Parathyroid adenoma (tissue), 2 donors: ENCODE measurements around the gene MXD4.
A peak's percentile ranks its signal among the peaks of the same experiment; 100 is the strongest.

Experiments
- H2AFZ ChIP-seq: fragments of 300-600 bp; sonication (generic); one replicate; pipeline ENCODE4 v1.7.0; 2017; ENCODE audit warnings: antibody characterized with exemption, mild to moderate bottlenecking
- H3K27ac ChIP-seq: fragments of 300-600 bp; sonication (generic); one replicate; pipeline ENCODE4 v1.7.0; 2017
- H3K27me3 ChIP-seq: fragments of 300-600 bp; sonication (generic); one replicate; pipeline ENCODE4 v1.7.0; 2017; ENCODE audit warnings: low read length; ENCODE audit not compliant: control insufficient read depth, insufficient read depth
- H3K36me3 ChIP-seq: fragments of 300-600 bp; sonication (generic); one replicate; pipeline ENCODE4 v1.7.0; 2017; ENCODE audit warnings: low read length; ENCODE audit not compliant: control insufficient read depth, insufficient read depth
- H3K4me1 ChIP-seq: fragments of 300-600 bp; sonication (generic); one replicate; pipeline ENCODE4 v1.7.0; 2017; ENCODE audit warnings: control low read depth
- H3K4me2 ChIP-seq: fragments of 300-600 bp; sonication (generic); one replicate; pipeline ENCODE4 v1.7.0; 2017; ENCODE audit warnings: low read length
- H3K4me3 ChIP-seq: fragments of 300-600 bp; sonication (generic); one replicate; pipeline ENCODE4 v1.7.0; 2017; ENCODE audit warnings: low read depth, low read length
- H3K79me2 ChIP-seq: fragments of 300-600 bp; sonication (generic); one replicate; pipeline ENCODE4 v1.7.0; 2017; ENCODE audit warnings: control low read depth
- H3K9ac ChIP-seq: fragments of 300-600 bp; sonication (generic); one replicate; pipeline ENCODE4 v1.7.0; 2017; ENCODE audit warnings: mild to moderate bottlenecking
- H3K9me3 ChIP-seq: fragments of 300-600 bp; sonication (generic); one replicate; pipeline ENCODE4 v1.7.0; 2017; ENCODE audit warnings: low read length; ENCODE audit not compliant: control insufficient read depth
- TF ChIP-seq, protein P1 (sequence below): fragments of 300-600 bp; sonication (generic); IDR thresholded peaks from one replicate; pipeline ENCODE4 v1.7.0; 2017; ENCODE audit warnings: antibody characterized with exemption, mild to moderate bottlenecking
- donor health status: primary hyperparathyroidism.

Gene MXD4

DNA sequence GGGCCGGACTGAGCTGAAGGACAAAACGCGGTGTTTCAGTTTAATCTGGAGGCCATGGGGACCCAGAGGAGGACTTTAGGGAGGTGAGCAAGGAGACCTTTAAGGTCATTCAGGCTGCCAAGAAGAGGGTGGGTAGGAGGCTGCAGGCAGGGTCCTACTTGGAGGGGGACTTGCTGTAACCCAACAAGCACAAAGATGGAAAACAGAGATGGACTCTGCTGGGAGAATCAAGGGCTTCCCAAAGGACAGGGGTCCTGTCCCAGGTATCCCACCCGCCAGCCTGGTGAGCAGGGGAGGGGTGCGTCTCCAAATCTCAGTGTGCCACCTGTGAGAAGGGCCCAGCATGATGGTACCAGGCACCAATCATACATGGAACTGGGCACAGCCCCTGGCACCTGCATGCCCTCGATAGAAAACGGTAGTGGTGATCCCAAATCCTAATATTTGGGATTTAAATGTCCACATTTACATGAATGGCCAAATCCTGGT, 16.1 kb downstream of the MXD4 start:
- Histone ChIP-seq H3K27me3 (no peaks in the 10 kb centered on the region), H3K79me2 (peaks cover 2% of the 10 kb centered on the region), H3K9ac (no peak overlapping the region), H3K27ac (peak overlapping the region; percentile 24), H3K4me1 (peaks cover 4% of the 10 kb centered on the region), H3K36me3 (no peaks in the 10 kb centered on the region), H3K4me3 (no peak overlapping the region), H2AFZ (no peak overlapping the region), H3K9me3 (no peaks in the 10 kb centered on the region), H3K4me2 (no peak overlapping the region)
- TF ChIP-seq, protein P1, sequence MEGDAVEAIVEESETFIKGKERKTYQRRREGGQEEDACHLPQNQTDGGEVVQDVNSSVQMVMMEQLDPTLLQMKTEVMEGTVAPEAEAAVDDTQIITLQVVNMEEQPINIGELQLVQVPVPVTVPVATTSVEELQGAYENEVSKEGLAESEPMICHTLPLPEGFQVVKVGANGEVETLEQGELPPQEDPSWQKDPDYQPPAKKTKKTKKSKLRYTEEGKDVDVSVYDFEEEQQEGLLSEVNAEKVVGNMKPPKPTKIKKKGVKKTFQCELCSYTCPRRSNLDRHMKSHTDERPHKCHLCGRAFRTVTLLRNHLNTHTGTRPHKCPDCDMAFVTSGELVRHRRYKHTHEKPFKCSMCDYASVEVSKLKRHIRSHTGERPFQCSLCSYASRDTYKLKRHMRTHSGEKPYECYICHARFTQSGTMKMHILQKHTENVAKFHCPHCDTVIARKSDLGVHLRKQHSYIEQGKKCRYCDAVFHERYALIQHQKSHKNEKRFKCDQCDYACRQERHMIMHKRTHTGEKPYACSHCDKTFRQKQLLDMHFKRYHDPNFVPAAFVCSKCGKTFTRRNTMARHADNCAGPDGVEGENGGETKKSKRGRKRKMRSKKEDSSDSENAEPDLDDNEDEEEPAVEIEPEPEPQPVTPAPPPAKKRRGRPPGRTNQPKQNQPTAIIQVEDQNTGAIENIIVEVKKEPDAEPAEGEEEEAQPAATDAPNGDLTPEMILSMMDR = no peak

- Histone ChIP-seq H3K9ac (no peak overlapping the region), H3K9me3 (no peaks in the 10 kb centered on the region), H3K4me1 (peaks cover 5% of the 10 kb centered on the region), H2AFZ (no peak overlapping the region), H3K27ac (peak overlapping the region; percentile 24), H3K27me3 (no peaks in the 10 kb centered on the region), H3K4me2 (no peak overlapping the region), H3K79me2 (peaks cover 5% of the 10 kb centered on the region), H3K4me3 (no peak overlapping the region), H3K36me3 (no peaks in the 10 kb centered on the region)
- TF ChIP-seq, protein P1 = no peak
Observed at GRCh38 chr4:2245057-2245786, 16.7 kb downstream of the MXD4 start.

DNA sequence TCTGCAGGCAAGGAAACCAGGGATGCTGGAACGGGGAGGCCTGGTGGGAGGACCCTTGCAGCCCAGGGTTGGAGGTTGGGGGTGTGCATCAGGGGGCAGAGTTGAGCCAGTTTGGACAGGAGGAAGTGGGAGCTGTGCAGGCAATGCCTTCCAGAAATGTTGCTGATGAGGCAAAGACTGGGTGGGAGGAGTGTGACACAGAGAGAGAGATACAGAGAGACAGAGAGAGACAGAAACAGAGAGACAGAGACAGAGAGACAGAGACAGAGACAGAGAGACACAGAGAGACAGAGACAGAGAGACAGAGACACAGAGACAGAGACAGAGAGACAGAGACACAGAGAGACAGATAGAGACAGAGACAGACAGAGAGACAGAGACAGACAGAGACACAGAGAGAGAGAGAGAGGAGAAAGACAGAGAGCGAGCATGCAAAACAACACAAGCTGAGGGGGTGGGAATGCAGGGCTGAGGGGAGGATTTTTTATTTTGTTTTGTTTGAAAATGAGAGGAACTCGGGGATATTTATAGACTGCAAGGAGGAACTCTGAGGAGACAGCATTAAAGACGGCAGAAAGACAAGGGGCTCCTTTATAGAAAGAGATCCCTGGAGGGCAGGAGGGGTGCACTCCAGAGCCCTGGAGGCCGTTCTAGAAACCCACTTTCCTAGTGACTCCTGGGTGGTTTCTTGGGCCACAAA, 18.1 kb downstream of the MXD4 start:
- Histone ChIP-seq H3K27me3 (no peaks in the 10 kb centered on the region), H3K79me2 (peaks cover 5% of the 10 kb centered on the region), H2AFZ (no peak overlapping the region), H3K4me2 (peak overlapping the region; percentile 41), H3K4me3 (no peak overlapping the region), H3K36me3 (no peaks in the 10 kb centered on the region), H3K4me1 (peaks cover 5% of the 10 kb centered on the region), H3K27ac (no peak overlapping the region), H3K9me3 (no peaks in the 10 kb centered on the region), H3K9ac (no peak overlapping the region)
- TF ChIP-seq, protein P1 = peak; percentile 24

DNA sequence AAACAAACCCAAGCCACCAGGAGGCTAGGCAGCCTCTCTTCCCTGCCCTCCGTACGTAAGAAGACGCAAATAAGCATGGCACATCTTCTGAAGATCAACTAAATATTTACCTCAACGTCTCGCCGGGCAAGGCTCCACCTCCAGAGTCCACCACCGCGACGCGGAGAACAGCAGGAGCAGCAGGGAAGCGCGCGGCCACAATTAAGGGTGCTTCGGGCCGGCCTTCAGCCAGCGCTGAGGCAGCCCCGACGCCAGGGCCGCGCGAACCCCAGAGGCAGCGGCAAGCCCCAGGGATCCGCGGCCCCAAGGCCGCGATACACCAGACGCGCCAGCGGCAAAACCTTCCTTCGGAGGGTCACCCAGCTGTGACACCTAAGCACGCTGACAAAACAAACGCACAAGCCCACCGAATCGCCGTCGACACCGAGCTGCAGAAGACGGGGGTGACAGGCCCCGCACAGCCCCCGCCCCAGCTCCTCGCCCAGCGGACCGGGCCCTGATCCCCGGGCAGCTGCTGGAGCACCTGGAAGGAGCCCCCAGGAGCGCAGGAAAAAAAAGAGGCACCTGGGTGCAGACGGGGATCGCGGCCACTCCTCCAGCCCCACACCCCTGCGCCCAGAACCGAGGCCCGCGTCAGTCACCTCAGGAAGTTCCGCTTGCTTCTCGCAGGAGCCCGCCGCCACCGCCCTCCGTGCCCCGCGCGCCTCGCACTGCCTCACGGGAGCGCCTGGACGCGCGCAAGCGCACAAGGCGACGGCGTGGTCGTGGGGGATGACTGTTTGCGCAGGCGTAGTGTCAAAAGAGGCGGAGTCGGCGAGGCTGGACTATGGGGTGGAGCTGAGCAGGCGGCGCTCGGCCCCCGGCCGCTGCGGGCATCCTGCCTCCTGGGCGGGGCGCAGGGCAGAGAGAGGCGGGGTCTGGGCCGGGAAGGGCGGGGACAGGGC, 20.2 kb downstream of the MXD4 start, which contains the start of the genes HAUS3 and POLN:
Gene HAUS3 (minus strand): TSS at position 712 of the 944 bp plus-strand sequence. CDS start 1,175 bp downstream, outside the sequence.
Gene POLN (minus strand): TSS at position 712 of the 944 bp plus-strand sequence. CDS start 12,890 bp downstream, outside the sequence.
- Histone ChIP-seq H3K4me3 (peak within 1 kb of the TSS; percentile 79), H3K27ac (no peak within 1 kb of the TSS), H3K9ac (no peak within 1 kb of the TSS), H3K36me3 (no peaks in the 10 kb centered on the region), H3K79me2 (peaks cover 7% of the 10 kb centered on the region), H3K9me3 (no peaks in the 10 kb centered on the region), H3K27me3 (no peaks in the 10 kb centered on the region), H3K4me2 (peak within 1 kb of the TSS; percentile 68), H2AFZ (peak within 1 kb of the TSS; percentile 77), H3K4me1 (peaks cover 5% of the 10 kb centered on the region)
- TF ChIP-seq, protein P1 = no peak
